ENCODE results near the gene DNAJB6.

DNA sequence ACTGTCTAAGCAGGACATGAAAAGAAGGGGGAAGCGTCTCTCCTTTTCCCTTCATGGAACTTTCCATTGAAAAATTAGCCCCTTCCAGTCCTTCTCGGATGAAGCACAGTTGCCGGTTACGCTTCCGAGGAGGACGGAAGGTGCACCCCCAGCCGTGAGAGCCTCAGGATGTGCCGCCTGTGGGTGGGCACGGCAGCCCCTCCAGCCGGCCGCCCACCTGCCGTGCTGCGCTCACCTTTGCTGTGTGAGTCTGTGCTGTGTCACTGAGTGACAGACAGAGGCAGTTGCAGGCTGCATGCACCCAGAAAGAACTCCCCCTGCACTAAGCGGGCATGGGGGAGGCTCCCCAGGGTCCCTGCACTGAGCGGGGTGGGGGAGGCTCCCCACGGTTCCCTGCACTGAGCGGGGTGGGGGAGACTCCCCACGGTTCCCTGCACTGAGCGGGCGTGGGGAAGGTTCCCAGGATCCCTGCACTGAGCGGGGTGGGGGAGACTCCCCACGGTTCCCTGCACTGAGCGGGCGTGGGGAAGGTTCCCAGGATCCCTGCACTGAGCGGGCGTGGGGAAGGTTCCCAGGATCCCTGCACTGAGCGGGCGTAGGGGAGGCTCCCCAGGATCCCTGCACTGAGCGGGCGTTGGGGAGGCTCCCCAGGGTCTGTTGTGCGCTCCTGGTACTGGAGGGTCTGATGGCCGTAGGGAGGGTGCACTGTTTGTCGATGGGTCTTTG lies 74.2 kb downstream of the DNAJB6 start:
- TF ChIP-seq, protein P1, sequence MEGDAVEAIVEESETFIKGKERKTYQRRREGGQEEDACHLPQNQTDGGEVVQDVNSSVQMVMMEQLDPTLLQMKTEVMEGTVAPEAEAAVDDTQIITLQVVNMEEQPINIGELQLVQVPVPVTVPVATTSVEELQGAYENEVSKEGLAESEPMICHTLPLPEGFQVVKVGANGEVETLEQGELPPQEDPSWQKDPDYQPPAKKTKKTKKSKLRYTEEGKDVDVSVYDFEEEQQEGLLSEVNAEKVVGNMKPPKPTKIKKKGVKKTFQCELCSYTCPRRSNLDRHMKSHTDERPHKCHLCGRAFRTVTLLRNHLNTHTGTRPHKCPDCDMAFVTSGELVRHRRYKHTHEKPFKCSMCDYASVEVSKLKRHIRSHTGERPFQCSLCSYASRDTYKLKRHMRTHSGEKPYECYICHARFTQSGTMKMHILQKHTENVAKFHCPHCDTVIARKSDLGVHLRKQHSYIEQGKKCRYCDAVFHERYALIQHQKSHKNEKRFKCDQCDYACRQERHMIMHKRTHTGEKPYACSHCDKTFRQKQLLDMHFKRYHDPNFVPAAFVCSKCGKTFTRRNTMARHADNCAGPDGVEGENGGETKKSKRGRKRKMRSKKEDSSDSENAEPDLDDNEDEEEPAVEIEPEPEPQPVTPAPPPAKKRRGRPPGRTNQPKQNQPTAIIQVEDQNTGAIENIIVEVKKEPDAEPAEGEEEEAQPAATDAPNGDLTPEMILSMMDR (IDR thresholded peaks at IDR 0.05; ENCODE audit: insufficient read depth, low read length, poor library complexity, severe bottlenecking): no peak
- no peak for TF ChIP-seq EZH2phosphoT487 (conservative IDR thresholded peaks at IDR 0.05; ENCODE audit: low read length)
